ENCODE results near the gene AMY2A. TPM values are rescaled to one million over a fixed set of nuclear protein-coding genes. Genes with fewer than 3 reads are reported as not detected.
"Not testable (repeated sequence)": the region's sequence is repeated elsewhere in the genome, so short reads cannot be mapped to it uniquely, and the experiment has no call there.

AMY2A gene
- over 10,000 TPM in 1 of 2 donors, 1,000 to 10,000 TPM in 1; 4,537 to 10,829 TPM for total RNA-seq

DNA sequence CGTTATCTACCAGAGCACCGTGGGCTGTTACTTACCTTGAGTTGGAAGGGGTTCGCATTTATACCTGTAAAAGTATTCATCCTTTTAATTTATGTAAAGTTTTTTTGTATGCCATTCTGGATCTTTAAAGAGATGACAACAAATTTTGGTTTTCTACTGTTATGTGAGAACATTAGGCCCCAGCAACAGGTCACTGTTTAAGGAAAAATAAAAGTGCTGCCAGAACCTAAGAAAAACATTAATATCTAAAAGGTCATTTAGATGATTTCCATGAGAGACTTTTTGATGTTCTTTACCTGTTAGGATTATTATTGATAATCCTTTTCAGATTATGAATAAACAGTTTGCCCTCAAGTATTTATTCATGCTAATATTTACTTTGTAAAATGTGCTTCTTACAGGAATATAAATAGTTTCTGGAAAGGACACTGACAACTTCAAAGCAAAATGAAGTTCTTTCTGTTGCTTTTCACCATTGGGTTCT lies at the start of gene AMY2A:
TSS of gene AMY2A (plus strand) at position 434 of the 484 bp plus-strand sequence. CDS start at position 448, 14 bp downstream.
- DNase-seq; H3K9me3 ChIP-seq; H3K27me3 ChIP-seq; H3K36me3 ChIP-seq (replicated peaks in 1 of 2; ENCODE audit: insufficient read depth in 1 of 2, low read depth in 2 of 2); intact Hi-C loops (cut with DNase I): not testable (repeated sequence)
- ATAC-seq = peak; percentile 49
- Histone ChIP-seq H3K4me1 (peaks cover 17% of the 10 kb centered on the region), H3K27ac (peak within 1 kb of the TSS; percentile 69 to 89 (median 82)), H3K4me3 (peak within 1 kb of the TSS; percentile 7 to 19)
- WGBS, 2 donors = 29 to 40% methylated on average over 3 of the region's 3 CpGs

- intact Hi-C loops (cut with DNase I) = no loop called here
- no peak for TF ChIP-seq POLR2A (IDR thresholded peaks at IDR 0.05)
- TF ChIP-seq, protein P1, sequence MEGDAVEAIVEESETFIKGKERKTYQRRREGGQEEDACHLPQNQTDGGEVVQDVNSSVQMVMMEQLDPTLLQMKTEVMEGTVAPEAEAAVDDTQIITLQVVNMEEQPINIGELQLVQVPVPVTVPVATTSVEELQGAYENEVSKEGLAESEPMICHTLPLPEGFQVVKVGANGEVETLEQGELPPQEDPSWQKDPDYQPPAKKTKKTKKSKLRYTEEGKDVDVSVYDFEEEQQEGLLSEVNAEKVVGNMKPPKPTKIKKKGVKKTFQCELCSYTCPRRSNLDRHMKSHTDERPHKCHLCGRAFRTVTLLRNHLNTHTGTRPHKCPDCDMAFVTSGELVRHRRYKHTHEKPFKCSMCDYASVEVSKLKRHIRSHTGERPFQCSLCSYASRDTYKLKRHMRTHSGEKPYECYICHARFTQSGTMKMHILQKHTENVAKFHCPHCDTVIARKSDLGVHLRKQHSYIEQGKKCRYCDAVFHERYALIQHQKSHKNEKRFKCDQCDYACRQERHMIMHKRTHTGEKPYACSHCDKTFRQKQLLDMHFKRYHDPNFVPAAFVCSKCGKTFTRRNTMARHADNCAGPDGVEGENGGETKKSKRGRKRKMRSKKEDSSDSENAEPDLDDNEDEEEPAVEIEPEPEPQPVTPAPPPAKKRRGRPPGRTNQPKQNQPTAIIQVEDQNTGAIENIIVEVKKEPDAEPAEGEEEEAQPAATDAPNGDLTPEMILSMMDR (IDR thresholded peaks at IDR 0.05) = no peak
- Histone ChIP-seq H3K27me3 (no peaks in the 10 kb centered on the region), H3K9me3 (no peaks in the 10 kb centered on the region), H3K4me3 (no peak overlapping the region), H3K36me3 (replicated peaks in 1 of 2; ENCODE audit: insufficient read depth in 1 of 2, low read depth in 2 of 2) (no peaks in the 10 kb centered on the region), H3K4me1 (peaks cover 50% of the 10 kb centered on the region), H3K27ac (peak overlapping the region in 2 of 4 donors; percentile 60 to 79)
- ATAC-seq (no peak), DNase-seq (no peak)
- 94% methylated on average over 7 of the region's 7 CpGs for WGBS, 2 donors
Observed at GRCh38 chr1:103569493-103569892, 47.7 kb upstream of the AMY2A start.

GRCh38 chr1:103571289-103571688 lies 45.9 kb upstream of the AMY2A start, which contains the start of gene AMY2B:
Gene AMY2B (plus strand): TSS chr1:103571589. CDS start chr1:103571603, 14 bp downstream.
- Histone ChIP-seq H3K4me1 (peaks cover 32% of the 10 kb centered on the region), H3K4me3 (peak within 1 kb of the TSS in 1 of 2 donors; percentile 4), H3K27ac (peak within 1 kb of the TSS; percentile 50 to 79 (median 66))
- ATAC-seq; intact Hi-C loops (cut with DNase I); H3K27me3 ChIP-seq; H3K36me3 ChIP-seq (replicated peaks in 1 of 2; ENCODE audit: insufficient read depth in 1 of 2, low read depth in 2 of 2); DNase-seq; H3K9me3 ChIP-seq: not testable (repeated sequence)
- WGBS, 2 donors = 31 to 52% methylated on average over 2 of the region's 2 CpGs

GRCh38 chr1:103576065-103576464 lies 41.2 kb upstream of the AMY2A start:
- Histone ChIP-seq H3K4me1 (peaks cover under 1% of the 10 kb centered on the region), H3K27me3 (no peaks in the 10 kb centered on the region), H3K4me3 (peak overlapping the region in 1 of 2 donors; percentile 10), H3K27ac (peak overlapping the region in 3 of 4 donors; percentile 61 to 79 (median 72)), H3K36me3 (replicated peaks in 1 of 2; ENCODE audit: insufficient read depth in 1 of 2, low read depth in 2 of 2) (no peaks in the 10 kb centered on the region), H3K9me3 (no peaks in the 10 kb centered on the region)
- ATAC-seq = no peak
- no peak for DNase-seq
- intact Hi-C loops (cut with DNase I) = no loop called here
- no peak for TF ChIP-seq POLR2A (IDR thresholded peaks at IDR 0.05)
- TF ChIP-seq, protein P1 (IDR thresholded peaks at IDR 0.05) = no peak

- H3K4me1 ChIP-seq; H3K4me3 ChIP-seq; H3K9me3 ChIP-seq; H3K27me3 ChIP-seq; intact Hi-C loops (cut with DNase I); H3K36me3 ChIP-seq (replicated peaks in 1 of 2; ENCODE audit: insufficient read depth in 1 of 2, low read depth in 2 of 2): not testable (repeated sequence)
- 41 to 43% methylated on average over 3 to 5 of the region's 5 CpGs for WGBS, 2 donors
- H3K27ac ChIP-seq = peak overlapping the region in 3 of 4 donors; percentile 61 to 79 (median 72)
- peak in 1 of 3 donors; percentile 26 for TF ChIP-seq POLR2A (IDR thresholded peaks at IDR 0.05)
- ATAC-seq (peak; percentile 74), DNase-seq (peak; percentile 60 to 80 (median 68))
Observed at GRCh38 chr1:103576784-103577183, 40.4 kb upstream of the AMY2A start.

DNA sequence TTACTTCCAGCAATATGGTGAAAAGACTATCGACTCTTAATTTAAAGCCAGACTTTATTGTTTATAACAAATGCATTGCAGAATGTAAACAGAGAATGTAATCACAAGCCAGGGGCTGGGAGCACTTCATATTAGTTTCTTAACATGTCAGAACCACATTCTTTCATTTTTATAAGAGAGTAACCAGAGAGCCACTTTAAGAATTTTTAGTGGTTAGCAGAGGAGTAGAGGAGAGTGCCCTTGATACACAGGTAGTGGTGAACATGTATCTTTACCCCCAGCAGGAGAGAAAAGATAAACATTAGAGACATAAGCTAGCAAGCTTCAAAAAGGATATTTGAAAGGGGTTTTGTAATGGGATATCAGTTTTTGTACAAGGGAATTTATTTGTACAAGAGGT lies 34.8 kb upstream of the AMY2A start:
- no peaks in the 10 kb centered on the region for H3K27me3 ChIP-seq
- H3K27ac ChIP-seq = peak overlapping the region; percentile 41 to 80 (median 70)
- ATAC-seq = no peak
- H3K36me3 ChIP-seq (replicated peaks in 1 of 2; ENCODE audit: insufficient read depth in 1 of 2, low read depth in 2 of 2) = no peaks in the 10 kb centered on the region
- TF ChIP-seq POLR2A (IDR thresholded peaks at IDR 0.05) = no peak
- TF ChIP-seq, protein P1 (IDR thresholded peaks at IDR 0.05) = no peak
- H3K9me3 ChIP-seq = no peaks in the 10 kb centered on the region
- 23 to 45% methylated on average over 1 of the region's 1 CpG for WGBS, 2 donors
- H3K4me3 ChIP-seq = peak overlapping the region in 1 of 2 donors; percentile 8
- intact Hi-C loops (cut with DNase I) = no loop called here
- no peak for DNase-seq
- H3K4me1 ChIP-seq = peaks cover 44% of the 10 kb centered on the region
